Stimulated activated CD8-positive, alpha-beta memory T cell treated with anti-CD3 and anti-CD28 coated beads, Interleukin-2, amount 100 ng/mL, for 48 hours (primary cell): ENCODE data around the gene NTRK2.

ENCODE experiments used
- DNase-seq, 2 donors: peaks; one replicate each; pipeline ENCODE4 v3.0.0-alpha.2; 2020; ENCODE audit warnings: low read depth in 2 of 2

NTRK2 gene

DNA sequence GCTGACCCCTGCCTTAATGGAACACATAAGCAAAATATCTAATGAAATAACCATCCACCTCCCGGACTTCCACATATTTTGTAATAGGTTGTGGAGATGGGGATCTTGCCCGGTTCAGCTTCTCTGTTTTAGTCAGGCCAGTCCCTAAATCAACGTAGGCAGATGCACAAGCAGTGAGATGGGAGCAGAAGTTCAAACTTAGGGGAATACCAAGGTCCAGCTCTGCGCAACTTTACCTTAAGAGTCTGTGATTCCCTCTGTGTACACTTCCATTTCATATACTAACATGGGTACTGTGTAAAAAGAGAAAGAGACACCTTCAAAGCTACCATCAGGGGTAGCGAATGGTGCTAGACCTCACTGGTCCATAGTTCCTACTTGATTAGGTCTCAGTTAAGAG is 110.9 kb downstream of the NTRK2 start:
- no peak for DNase-seq

DNA sequence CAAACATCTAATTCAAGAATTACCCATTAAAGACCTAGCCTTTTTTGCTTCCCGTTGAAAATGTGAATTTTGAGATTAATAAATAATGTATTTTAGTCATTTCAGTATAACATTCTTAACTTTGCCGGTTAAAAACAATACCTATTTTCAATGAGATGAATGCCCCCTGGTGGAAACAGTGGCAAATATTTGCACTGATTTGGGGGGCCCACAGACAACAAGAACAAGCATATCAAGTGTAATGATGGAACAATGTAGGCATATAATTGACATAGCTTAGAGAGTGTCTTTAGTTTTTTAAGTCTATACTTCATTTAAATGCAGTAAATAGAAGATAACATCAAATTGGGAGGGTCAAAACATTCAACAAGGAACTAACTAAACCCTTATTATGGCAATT is 111.9 kb downstream of the NTRK2 start:
- DNase-seq = no peak

DNA sequence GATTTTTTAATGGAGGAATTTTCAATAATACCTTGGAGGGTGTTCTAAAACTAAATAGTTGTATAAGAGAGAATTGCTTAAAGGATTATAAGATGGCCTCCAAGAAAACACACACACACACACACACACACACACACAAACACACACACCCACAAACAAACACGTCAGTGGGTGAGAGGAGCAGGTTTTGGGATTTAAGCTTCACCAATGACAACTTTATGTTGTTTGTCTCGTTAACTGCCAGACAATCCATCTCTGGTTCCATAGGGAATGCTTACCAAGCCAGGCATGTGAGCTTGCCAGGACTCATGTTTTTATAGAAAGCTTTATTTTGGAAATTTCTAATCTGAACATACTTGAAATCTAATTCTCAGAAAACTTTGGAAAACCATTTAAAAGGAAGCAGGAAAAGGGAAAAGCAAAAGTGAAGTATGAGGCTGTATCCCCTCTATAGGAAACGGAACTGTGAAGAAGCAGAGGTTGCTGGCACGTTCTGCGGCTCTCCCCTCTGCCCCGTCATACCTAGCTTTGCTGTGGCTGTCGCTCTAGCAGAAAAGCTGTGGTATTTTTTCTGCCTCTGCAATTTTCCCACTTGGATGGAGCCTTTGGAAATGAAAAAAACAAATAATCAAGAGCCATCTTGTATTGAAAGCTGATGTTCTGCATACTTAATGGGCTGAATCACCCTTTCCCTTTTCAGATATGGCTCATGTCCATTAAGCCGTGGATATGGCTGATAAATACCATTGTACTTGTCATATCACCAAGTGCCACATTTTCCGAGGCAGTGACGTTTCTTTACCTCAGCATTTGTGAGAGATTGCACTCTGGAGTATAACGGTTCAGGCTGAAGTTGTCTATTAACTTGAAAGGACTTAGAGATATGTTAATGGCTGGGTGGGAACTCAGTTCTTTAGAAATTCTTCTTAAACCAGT is 112.7 kb downstream of the NTRK2 start:
- no peak for DNase-seq

- DNase-seq = no peak
Observed at GRCh38 chr9:84785792-84786547, 116.4 kb downstream of the NTRK2 start.

GRCh38 chr9:84788803-84789462 is 119.4 kb downstream of the NTRK2 start:
- DNase-seq = no peak

DNA sequence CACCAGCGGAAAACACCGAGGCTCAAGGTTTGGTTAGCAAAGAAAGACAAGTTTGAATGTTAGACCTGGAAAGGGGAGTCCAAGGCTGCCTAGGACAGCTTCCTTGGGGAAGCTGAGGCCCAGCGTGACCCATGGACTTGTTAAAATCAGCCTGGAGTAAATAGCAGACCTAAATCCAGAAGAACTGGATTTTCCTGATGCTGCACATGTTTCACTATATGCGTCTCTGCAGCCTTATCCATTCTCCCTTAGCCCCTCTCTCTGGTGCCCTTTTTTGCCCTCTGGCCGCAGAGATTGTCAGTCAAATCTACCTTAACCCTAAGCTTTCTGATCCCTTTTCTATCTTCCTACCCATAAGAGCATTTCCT is 119.9 kb downstream of the NTRK2 start:
- DNase-seq = no peak

GRCh38 chr9:84791643-84792042 is 122.1 kb downstream of the NTRK2 start:
- DNase-seq = no peak

DNA sequence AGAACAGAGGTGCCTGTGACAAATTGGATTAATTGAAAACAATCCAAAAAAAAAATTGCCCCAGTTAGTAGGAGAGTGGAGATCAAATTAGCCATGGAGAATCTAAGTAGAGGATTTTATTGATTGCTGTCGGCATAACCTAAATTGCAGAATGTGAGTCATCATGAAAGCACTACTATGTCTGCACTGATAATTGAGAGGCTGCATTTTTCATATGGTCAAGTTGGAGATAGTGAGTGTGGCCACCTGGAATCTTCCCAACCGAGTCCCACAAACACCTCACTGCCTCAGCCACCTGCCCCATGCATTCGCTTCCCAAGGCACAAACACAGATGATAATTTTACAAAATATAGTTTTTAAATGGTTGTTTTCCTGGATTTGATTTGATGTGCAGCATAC is 123.7 kb downstream of the NTRK2 start:
- DNase-seq = no peak

DNA sequence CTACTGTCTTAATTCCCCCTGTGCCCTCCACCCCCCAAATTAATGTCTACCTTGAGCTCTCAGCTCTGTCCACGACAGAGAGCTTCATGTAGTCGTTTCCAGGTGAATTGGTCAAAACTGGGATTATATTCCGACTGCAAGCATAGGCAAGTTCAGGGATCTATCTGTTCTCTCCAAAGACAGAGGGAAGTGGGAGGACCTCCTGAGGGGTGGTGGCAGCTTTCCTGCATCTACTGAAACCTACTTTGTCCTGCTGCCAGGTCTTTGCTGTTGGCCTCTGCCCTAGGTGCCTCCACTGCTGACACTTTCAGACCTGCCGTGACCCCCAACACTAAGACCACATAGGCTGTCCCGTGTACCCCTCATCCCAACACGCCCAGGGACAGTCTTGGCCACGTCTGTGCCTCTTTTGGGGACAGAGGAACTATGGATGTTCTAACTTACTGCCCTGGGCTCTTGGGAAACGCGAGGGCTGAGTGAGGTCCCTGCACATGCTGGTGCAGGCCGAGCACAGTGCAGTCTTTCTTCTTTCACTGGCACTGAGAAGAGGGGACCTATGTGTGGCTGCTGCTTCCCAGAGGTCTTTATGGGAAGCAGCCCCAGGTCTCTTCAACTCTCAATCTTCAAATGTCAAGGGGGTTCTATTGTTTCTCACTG is 125.6 kb downstream of the NTRK2 start:
- no peak for DNase-seq

GRCh38 chr9:84796404-84796803 is 126.9 kb downstream of the NTRK2 start:
- DNase-seq = no peak

GRCh38 chr9:84799251-84799650 is 129.7 kb downstream of the NTRK2 start:
- no peak for DNase-seq

GRCh38 chr9:84804951-84805694 is 135.6 kb downstream of the NTRK2 start:
- no peak for DNase-seq

- no peak for DNase-seq
Observed at GRCh38 chr9:84807431-84807830, 137.9 kb downstream of the NTRK2 start.

GRCh38 chr9:84807870-84808390 is 138.4 kb downstream of the NTRK2 start:
- no peak for DNase-seq

DNA sequence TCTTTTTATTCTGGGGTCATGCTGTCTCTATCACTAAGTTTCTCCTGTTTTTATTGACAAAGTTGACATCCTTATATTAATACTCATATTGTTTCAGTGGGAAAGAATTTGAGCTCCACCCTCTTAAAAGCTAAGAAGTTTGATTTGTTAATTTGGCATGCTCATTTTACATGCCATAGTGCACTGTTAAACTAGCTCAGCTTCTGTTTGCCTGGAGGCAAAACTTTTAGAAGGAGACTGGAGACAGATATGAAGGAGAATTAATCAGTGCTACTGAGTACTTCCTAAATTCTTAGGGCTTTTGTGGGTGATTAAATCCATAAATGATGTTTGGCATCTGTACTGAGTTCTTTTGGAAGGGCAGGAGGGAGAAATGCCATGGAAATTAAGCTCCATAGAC is 138.9 kb downstream of the NTRK2 start:
- DNase-seq = no peak

GRCh38 chr9:84811072-84811750 is 141.7 kb downstream of the NTRK2 start:
- DNase-seq = no peak

DNA sequence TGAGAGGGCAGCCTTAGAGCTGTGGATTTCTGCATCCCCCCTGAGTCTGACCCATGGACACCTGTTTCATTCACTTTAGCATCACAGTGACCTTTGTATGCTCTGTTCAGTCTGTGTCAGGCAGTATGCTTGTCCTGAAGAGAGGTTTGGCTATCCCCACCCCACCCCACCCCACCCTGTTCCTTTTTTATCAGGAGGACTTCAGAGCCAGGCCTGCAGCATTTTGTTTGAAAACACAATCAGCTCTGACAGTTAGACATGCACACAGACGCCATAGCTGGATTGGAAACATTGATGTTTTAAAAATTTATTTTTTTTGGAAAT is 142.2 kb downstream of the NTRK2 start:
- no peak for DNase-seq

GRCh38 chr9:84812355-84812754 is 142.8 kb downstream of the NTRK2 start:
- no peak for DNase-seq

GRCh38 chr9:84812847-84813246 is 143.3 kb downstream of the NTRK2 start:
- no peak for DNase-seq

DNA sequence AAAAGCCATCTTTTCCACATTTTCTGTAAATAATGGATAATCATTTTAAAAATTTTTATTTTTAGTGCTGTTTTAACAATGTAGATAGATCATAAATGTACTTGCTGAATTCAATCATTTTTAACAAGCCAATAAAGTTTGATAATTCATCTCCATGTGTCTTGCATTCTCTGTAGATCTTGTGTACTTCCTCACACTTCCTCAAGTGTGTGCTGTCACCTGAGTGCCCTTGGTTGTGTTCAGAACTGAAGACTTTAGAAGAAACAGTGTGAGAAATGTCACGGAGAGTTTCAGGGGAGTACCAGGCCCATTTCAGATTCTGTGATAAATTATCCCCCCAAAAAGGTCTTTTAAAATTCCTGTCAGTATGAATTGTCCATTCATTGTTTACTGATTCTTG is 146.0 kb downstream of the NTRK2 start:
- no peak for DNase-seq

DNA sequence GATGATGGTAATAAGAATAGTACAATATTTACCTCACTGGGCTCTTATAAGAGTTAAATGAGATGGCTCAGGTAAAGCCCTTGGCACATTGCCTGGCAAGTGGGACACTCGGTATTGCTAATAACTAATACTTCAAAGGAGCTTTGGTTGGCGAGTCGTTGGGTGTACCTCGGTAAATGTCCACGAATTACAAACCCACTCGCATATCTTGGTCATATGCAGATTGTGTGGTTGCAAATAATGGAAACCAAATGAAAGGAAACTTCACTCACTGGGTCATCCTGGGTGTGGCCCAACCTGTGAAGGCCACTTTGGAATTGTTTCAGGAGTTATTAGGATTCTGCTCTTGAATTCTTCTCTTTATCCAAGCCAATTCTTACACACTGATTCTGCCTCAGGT is 147.5 kb downstream of the NTRK2 start:
- DNase-seq = no peak
